AG09319 (cell line): Measurements from ENCODE around the gene MAP3K9.

Source experiments
- DNase-seq: peaks from one replicate; pipeline ENCODE4 v3.0.0-alpha.2; 2010; ENCODE audit warnings: low read depth; ENCODE audit errors: extremely low read depth
- CTCF ChIP-seq: IDR thresholded peaks from 2 replicates; pipeline ENCODE4 v1.5.1; 2011; ENCODE audit warnings: low read depth, mild to moderate bottlenecking, inconsistent platforms, low read length, moderate library complexity

The MAP3K9 gene

DNA sequence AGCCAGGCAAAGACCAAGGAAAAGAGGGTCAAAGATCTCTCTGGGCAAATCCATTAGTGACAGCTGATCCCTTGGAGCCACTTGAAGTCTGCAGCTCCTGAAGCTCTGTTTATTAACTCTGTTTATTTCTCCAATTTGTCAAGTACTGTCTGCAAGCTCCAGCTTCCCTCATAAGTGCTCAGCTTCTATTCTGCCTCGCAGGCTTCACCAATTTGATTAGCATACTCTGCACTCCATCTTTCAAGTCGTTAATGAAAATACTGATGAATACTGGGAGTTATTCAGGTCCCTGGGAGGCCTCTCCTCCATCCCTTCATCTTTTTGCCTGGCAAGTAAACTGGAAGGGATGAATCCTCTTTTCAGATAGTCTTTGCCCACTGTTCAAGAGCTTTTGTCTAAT is 113.3 kb downstream of the MAP3K9 start:
- no peak for TF ChIP-seq CTCF
- DNase-seq: no peak

- no peak for TF ChIP-seq CTCF
- DNase-seq: no peak
These were observed 117.1 kb downstream of the MAP3K9 start for GRCh38 chr14:70692210-70692609.

DNA sequence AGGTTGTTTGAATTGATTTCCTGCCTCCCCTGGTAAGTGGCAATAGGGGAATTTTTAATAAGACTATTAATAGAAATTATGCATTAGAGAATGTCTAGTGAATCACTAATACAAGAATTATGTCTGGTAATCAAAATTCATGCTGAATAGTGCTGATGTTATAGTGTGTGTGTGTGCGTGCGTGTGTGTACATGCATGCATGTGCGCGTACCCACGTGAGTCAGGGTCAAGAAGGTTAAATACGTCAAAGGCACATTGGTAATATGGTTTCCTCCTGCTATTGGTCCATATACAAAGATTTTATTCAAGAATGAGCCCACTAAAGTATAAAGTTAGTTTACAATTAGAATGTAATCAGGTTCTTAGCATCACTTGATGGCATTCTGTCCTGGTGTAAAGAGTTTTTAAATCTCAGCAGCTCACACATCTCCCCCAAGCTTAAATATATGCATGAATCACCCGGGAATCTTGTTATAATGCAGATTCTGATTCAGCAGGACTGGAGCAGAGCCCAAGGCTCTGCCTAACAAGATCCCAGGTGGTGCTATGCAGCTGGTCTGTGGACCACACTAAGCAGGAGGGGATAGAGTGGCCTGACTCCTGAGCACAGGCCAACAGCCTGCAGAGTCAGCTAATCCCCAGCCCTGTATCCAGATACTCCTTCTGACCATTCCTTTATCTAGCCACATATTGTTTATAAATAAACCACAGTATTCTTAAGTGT is 123.7 kb downstream of the MAP3K9 start:
- TF ChIP-seq CTCF: no peak
- DNase-seq: no peak

DNA sequence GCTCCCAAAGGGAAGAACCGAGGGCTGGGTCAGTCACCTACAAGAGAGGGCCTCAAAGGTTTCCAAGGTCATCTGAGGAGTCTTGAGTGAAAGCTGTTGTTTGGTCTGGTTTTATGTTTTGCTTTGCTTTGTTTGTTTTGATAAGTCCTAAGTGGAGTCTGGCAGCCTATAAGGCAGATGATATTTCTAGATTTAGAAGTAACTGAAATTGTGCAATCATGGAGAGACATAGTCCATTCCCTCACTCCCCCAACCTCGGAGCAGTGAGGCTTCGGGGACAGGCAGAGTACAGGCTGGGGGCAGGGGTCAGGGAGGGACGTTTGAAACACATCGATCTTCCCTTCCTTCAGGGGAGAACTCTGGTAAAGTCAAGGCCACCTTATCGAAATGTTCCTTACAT is 125.3 kb downstream of the MAP3K9 start:
- TF ChIP-seq CTCF: no peak
- DNase-seq: no peak

- TF ChIP-seq CTCF: no peak
- DNase-seq: no peak
These were observed 128.6 kb downstream of the MAP3K9 start for GRCh38 chr14:70680748-70681147.

DNA sequence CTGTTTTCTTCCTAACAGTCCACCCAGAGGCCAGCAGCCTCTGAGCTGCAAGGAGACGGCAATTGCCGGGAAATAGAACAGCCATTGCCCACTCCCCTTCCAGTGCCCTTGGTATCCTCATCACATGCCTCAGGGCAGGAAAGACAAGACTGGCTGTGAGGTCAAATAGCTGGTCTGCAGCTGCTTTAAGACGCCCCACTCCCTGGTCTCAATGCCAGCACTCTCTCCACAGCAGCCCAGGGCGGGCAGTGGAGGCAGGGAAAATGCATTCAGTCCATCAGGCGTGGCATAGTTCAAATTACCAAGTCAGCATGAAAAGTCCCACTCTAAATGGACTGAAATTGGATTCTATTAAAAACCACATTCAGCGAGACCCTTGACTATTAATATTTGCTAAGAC is 132.0 kb downstream of the MAP3K9 start:
- TF ChIP-seq CTCF: no peak
- no peak for DNase-seq
